Measurements from ENCODE around the gene ADAMTSL1.

Gene ADAMTSL1

DNA sequence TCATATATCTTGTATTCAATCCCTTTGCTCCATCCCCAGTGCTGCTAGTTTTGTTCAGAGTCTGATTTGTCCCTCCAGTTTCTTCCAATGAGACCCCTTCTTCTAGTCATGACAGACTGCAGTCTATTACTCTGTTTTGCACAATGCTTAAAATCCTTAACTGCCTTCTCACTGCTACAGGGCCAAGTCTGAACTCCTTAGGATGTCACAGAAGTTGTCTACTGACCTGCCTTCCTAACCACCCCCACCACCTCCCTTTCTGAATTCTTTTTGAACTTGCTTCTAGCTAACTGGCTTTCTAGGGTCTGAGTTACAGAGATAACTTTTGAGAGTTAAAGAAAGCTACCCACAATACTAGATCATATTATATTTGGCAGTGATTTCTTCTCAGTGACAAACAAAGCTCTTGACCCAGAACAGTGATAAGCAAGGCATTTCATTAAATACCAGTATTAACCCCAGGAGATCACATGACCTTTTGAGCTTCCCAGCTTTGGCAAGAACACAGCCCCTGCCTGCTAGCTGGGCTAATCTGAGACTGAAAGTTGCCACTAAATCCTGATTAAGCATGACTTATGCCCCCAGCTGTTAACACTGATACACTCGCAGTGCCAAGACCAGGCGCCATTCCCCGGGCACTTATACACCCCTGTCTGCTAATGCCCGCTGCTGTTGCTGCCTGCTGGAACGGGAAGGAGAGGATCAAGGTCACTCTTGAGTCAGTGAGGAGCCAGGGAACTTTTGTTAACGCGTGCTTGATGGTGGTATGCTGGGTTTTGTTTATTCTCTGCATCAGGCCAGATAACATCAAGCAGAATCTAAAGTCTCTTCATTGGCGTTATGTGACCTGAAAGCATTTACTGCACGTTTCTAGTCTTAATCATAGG lies 36.4 kb upstream of the ADAMTSL1 start:
- no peak for DNase-seq (ENCODE audit: low read depth)
- TF ChIP-seq, protein P1, sequence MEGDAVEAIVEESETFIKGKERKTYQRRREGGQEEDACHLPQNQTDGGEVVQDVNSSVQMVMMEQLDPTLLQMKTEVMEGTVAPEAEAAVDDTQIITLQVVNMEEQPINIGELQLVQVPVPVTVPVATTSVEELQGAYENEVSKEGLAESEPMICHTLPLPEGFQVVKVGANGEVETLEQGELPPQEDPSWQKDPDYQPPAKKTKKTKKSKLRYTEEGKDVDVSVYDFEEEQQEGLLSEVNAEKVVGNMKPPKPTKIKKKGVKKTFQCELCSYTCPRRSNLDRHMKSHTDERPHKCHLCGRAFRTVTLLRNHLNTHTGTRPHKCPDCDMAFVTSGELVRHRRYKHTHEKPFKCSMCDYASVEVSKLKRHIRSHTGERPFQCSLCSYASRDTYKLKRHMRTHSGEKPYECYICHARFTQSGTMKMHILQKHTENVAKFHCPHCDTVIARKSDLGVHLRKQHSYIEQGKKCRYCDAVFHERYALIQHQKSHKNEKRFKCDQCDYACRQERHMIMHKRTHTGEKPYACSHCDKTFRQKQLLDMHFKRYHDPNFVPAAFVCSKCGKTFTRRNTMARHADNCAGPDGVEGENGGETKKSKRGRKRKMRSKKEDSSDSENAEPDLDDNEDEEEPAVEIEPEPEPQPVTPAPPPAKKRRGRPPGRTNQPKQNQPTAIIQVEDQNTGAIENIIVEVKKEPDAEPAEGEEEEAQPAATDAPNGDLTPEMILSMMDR (IDR thresholded peaks at IDR 0.05; ENCODE audit: control insufficient read depth, extremely low read depth, insufficient read depth), result no peak
- no peak overlapping the region for H3K4me3 ChIP-seq (ENCODE audit: low read depth, low read length)

DNA sequence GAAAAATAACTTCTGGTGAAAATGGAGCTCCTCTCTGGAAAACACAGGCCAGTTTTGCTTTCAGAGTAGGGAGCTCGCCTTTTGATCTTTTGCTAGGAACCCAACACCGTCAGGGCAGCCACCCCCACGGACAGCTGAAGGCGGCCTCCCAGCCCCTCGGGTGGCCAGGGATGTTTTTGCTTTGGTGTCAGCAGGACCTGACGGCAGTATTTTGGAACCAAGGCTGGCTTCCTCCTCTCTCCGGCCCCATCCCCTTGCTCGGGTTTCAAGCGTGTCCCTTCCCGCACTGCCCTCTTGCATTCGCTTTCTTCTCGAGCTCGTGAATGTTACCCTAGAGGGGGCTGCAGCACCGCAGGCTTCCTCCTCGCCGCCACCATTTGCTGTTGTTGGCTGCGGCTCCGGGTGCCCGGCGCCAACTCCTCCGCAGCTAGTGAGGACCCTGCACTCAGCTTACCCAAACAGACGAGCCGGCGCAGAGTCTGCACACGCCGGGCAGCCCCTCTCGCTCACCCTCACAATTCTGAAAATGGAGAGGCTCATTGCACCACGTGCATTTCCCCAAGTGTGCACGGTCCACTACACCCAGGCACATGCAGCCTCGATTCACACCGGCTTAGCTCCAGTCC lies 35.5 kb upstream of the ADAMTSL1 start:
- TF ChIP-seq, protein P1 (IDR thresholded peaks at IDR 0.05; ENCODE audit: control insufficient read depth, extremely low read depth, insufficient read depth), result no peak
- H3K4me3 ChIP-seq (ENCODE audit: low read depth, low read length), result no peak overlapping the region
- no peak for DNase-seq (ENCODE audit: low read depth)

DNA sequence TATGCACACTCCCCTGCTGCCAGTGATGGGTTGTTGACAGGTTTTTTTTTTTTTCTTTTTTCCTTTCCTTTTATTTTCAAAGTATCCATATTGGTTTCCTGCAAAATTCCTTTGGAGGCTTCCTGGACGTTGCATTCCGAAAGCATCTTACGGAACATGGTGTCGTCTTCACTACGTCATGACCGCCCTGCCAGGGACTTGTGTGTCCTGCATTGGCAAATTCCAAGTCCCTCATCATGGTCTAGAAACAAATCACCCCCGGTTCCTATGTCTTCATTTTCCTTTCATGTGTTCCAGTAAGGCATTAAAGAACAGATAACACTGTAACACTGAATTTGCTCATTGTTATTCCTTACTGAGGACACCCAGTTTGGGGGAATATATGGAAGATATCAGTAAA lies 35.0 kb upstream of the ADAMTSL1 start:
- H3K4me3 ChIP-seq (ENCODE audit: low read depth, low read length), result no peak overlapping the region
- TF ChIP-seq, protein P1 (IDR thresholded peaks at IDR 0.05; ENCODE audit: control insufficient read depth, extremely low read depth, insufficient read depth), result no peak
- DNase-seq (ENCODE audit: low read depth), result no peak

DNA sequence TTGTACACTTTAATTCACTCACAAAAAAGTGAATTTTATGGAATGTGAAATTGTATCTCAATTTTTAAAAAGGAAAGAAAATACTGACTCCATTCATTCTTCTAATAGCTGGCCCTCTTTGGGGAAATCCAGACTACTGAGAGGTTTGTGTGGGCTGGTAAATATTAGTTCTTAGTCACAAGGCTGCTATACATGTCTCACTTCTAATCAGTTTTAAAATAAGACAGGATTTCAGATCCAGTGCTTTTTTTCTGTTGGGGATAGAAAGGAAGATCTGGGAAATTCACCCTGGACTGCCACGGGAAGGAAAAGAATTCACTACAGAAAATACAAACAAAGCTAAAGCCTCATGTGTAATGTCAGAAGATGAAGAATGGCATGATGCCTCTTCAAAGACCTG lies 32.7 kb upstream of the ADAMTSL1 start:
- TF ChIP-seq, protein P1 (IDR thresholded peaks at IDR 0.05; ENCODE audit: control insufficient read depth, extremely low read depth, insufficient read depth), result no peak
- no peak for DNase-seq (ENCODE audit: low read depth)
- no peak overlapping the region for H3K4me3 ChIP-seq (ENCODE audit: low read depth, low read length)

DNA sequence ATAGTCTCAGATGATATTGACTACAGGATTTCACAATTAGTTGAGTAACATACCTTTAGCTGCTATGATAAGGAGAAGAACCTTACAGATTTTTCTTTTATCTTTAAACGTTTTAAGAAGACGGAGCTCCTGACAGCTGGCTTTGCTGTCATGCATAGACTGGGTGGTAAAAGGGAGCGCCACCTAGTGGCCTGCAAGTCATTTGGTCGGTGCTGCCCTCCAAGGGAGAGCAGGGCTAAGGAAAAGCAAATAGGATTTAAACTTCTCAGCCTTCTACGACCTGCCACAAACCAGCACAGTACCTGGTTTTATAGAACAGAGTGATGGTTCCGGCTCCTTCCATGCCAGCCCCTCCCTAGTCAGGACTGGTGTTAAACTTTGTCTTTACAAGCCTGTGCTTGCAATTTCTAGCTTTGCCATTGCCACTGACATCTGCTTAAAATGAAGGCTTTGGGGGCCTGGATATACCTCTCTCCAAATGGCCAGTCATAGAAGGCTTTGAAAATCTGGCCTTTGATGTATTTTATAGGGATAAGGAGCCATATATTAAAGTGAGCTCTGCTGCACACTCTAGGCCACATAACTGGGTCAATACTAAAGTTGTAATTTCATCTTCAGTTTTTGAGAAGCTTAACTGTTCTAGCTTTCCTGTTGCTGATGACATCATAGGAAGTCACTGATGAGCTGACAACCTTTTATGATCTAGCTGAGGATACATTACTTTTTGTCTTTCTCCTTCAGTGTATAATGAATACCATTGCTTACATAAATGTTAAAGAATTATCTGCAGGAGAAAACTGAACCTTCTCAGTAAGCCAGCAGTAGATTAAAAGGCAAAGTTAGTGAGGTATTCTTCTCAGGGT lies 31.1 kb upstream of the ADAMTSL1 start:
- TF ChIP-seq, protein P1 (IDR thresholded peaks at IDR 0.05; ENCODE audit: control insufficient read depth, extremely low read depth, insufficient read depth), result peak; percentile 97
- peak; percentile 56 for DNase-seq (ENCODE audit: low read depth)
- H3K4me3 ChIP-seq (ENCODE audit: low read depth, low read length), result no peak overlapping the region

DNA sequence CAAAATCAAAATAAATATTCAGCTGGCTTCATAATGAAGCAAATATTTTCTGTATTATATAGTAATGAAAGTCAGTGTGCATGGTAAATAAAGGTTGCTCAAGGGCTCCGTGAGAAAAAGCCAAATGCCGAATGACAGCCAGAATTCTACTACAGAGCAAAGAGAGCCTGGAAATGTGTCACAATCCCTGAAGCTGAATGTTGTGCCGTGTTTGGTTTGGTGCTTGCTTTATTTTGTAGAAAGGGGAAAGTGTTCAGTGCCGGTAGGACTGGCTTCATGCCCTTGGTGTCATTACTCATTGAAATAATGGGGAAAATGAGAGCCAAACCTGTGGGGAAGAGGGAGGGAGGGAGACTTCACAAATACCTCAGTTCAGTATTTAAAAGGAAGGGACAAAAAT lies 26.8 kb upstream of the ADAMTSL1 start:
- TF ChIP-seq, protein P1 (IDR thresholded peaks at IDR 0.05; ENCODE audit: control insufficient read depth, extremely low read depth, insufficient read depth), result no peak
- H3K4me3 ChIP-seq (ENCODE audit: low read depth, low read length), result no peak overlapping the region
- no peak for DNase-seq (ENCODE audit: low read depth)
